Stimulated activated CD4-positive, alpha-beta T cell treated with anti-CD3 and anti-CD28 coated beads, Interleukin-4, amount 100 ng/mL, for 24 hours (primary cell): Measurements from ENCODE around the gene CARD8.
A peak's percentile ranks its signal among the peaks of the same experiment; 100 is the strongest.

Experiments used
- DNase-seq: peaks from one replicate; pipeline ENCODE4 v3.0.0-alpha.2; 2020

CARD8 gene

DNA sequence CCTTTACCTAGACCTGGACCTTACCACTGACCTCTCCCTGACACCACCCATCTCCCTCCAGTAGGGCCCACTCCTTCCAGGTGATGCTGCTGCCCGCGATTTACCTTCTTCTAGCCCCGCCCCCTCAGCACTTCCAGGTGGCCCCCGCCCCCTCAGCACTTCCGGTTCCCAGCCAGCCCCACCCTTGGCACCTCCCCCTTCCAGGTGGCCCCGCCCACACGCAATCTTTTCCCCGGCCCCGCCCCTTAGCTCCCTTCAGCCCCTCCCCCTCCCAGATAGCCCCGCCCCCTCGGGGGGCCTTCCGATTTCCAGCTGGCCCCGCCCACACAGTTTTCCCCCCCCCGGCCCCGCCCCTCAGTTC, 86.2 kb downstream of the CARD8 start:
- peak; percentile 91 for DNase-seq

DNA sequence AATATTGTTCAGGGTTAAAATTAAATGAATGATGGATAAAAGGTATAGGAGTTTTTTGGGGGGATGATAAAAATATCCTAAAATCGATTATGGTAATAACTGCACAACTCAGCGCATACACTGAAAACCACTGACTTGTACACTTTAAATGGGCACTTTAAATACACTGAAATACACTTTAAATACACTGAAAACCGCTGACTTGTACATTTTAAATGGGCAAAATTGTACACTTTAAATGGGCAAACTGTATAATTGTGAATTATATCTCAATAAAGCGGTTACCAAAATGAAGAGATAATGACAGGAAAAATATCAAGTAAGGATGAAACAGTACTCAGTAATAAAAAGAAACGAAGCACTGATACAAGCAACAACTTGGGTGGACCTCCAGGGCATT, 87.0 kb downstream of the CARD8 start:
- DNase-seq: no peak

DNA sequence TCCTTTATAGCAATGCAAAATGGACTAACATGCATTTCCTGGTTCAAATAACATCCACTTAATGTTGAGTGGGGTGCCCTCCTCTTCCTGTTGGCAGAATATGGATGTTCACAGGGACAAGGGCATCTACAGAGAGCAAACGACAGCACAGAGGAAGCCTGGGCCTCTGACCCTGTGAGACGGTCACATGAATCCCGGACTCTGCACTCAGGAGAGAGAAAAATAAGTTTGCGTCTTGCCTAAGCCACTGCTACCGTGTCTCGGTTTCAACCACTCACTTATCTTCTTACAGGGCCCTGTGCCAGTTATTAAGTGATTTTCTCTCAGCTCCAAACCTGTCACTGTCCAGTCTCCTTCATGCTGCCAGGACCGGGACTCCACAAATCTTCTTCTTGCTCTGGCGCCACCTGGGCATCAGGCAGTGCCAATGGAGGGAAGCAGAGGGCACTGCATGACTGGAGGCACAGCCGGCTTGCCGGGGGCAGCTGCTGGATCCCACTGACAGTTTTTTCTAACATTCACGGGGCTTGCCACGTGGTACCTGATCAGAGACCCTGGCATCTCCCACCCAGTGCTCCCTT, 97.4 kb downstream of the CARD8 start:
- DNase-seq: no peak
